H4 (cell line): ENCODE data around the gene EPC1. TPM values are rescaled to one million over a fixed set of nuclear protein-coding genes. Genes with fewer than 3 reads are reported as not detected.
"Not testable (repeated sequence)": the region's sequence is repeated elsewhere in the genome, so short reads cannot be mapped to it uniquely, and the experiment has no call there.

ENCODE experiments used
- DNase-seq: peaks from one replicate; pipeline ENCODE4 v3.0.0-alpha.2; 2015; ENCODE audit warnings: low spot score
- total RNA-seq: library from RNA; depleted of rRNA; stranded (reverse); fragments of >200 nt; shearing (Covaris generic); gene quantifications from 2 replicates; pipeline ENCODE4 v1.2.3, GENCODE V29; 2014; rRNA removed

EPC1 gene
- total RNA-seq = 8.2 and 9.4 TPM in 2 replicates

- peak; percentile 67 for DNase-seq
These were observed at the start of gene EPC1 for GRCh38 chr10:32346551-32347362. Gene EPC1, minus strand, starts transcription at chr10:32347158. Its CDS starts 243 bp downstream, at chr10:32346915.

GRCh38 chr10:32393911-32394310, 47.0 kb upstream of the EPC1 start:
- DNase-seq = no peak

GRCh38 chr10:32392284-32392683, 45.3 kb upstream of the EPC1 start:
- DNase-seq = not testable (repeated sequence)

- DNase-seq = no peak
These were observed 43.2 kb upstream of the EPC1 start for GRCh38 chr10:32390193-32390592.

GRCh38 chr10:32388258-32389027, 41.5 kb upstream of the EPC1 start:
- DNase-seq = no peak

- DNase-seq = peak; percentile 19
These were observed 39.8 kb upstream of the EPC1 start for GRCh38 chr10:32386623-32387260.

- DNase-seq = no peak
These were observed 37.2 kb upstream of the EPC1 start for GRCh38 chr10:32384171-32384570.

- DNase-seq = no peak
These were observed 34.2 kb upstream of the EPC1 start for GRCh38 chr10:32381165-32381564.

GRCh38 chr10:32379950-32380551, 33.1 kb upstream of the EPC1 start:
- no peak for DNase-seq

- DNase-seq = peak; percentile 37
These were observed 32.5 kb upstream of the EPC1 start for GRCh38 chr10:32379318-32379949.

GRCh38 chr10:32378363-32379317, 31.7 kb upstream of the EPC1 start:
- peak; percentile 84 for DNase-seq

- peak; percentile 7 for DNase-seq
These were observed 30.7 kb upstream of the EPC1 start for GRCh38 chr10:32377458-32378259.

GRCh38 chr10:32376771-32377170, 29.8 kb upstream of the EPC1 start:
- no peak for DNase-seq

GRCh38 chr10:32376097-32376496, 29.1 kb upstream of the EPC1 start:
- no peak for DNase-seq

GRCh38 chr10:32375631-32376030, 28.7 kb upstream of the EPC1 start:
- no peak for DNase-seq

- no peak for DNase-seq
These were observed 27.6 kb upstream of the EPC1 start for GRCh38 chr10:32374605-32375004.

GRCh38 chr10:32373496-32373895, 26.5 kb upstream of the EPC1 start:
- no peak for DNase-seq

GRCh38 chr10:32373031-32373430, 26.1 kb upstream of the EPC1 start:
- DNase-seq = no peak
